Prostate gland (tissue), 2 donors: ENCODE data around the gene GPC5. TPM values are rescaled to one million over a fixed set of nuclear protein-coding genes. Genes with fewer than 3 reads are reported as not detected.
A peak's percentile ranks its signal among the peaks of the same experiment; 100 is the strongest.

Experiments used
- DNase-seq: peaks from one replicate; pipeline ENCODE4 v3.0.0-alpha.2; 2019; ENCODE audit warnings: low spot score
- H3K27ac ChIP-seq, 2 donors: fragments of 200-600 bp; sonication (generic); 2 replicates each; pipeline ENCODE4 v1.5.1; 2017 to 2019
- H3K27me3 ChIP-seq: fragments of 200-600 bp; sonication (generic); replicated peaks from 2 replicates; pipeline ENCODE4 v1.5.1; 2019; ENCODE audit not compliant: insufficient read depth
- H3K36me3 ChIP-seq, 2 donors: fragments of 200-600 bp; sonication (generic); 1 replicate in 1 of 2; 2 replicates in 1 of 2; pipeline versions ENCODE4 v1.5.1 to v1.8.1; 2017 to 2019
- H3K4me1 ChIP-seq: fragments of 200-600 bp; sonication (generic); replicated peaks from 2 replicates; pipeline ENCODE4 v1.5.1; 2019
- H3K4me3 ChIP-seq, 2 donors: fragments of 200-600 bp; sonication (generic); 2 replicates each; pipeline ENCODE4 v1.5.1; 2017 to 2019
- H3K9me3 ChIP-seq: fragments of 200-600 bp; sonication (generic); 2 replicates; pipeline ENCODE4 v1.5.1; 2017
- POLR2A ChIP-seq: fragments of 450-650 bp; IDR thresholded peaks from one replicate; pipeline ENCODE4 v1.6.1; 2016; ENCODE audit warnings: antibody characterized with exemption, mild to moderate bottlenecking
- POLR2AphosphoS5 ChIP-seq: sonication (generic); formaldehyde crosslinking; IDR thresholded peaks from one replicate; pipeline ENCODE4 v1.6.1; 2017; ENCODE audit warnings: antibody characterized with exemption
- WGBS: methylation state at CpG from one replicate; pipeline ENCODE4 v1.1.5; 2018; 5-methylcytosine and 5-hydroxymethylcytosine counted together
- intact Hi-C: fragments of 100-400 bp; cut with DNase I; formaldehyde crosslinking; loops from one replicate; pipeline ENCODE4 v1.14.2; 2022
- total RNA-seq, 2 donors: library from RNA; depleted of rRNA; stranded (reverse); fragments of >200 nt; gene quantifications; one replicate each; pipeline ENCODE4 v1.1.0, GENCODE V29; 2016
- TF ChIP-seq, protein P1 (sequence below), 4 experiments: fragments of 200-600 bp in 2 of 4; fragments of 450-650 bp in 2 of 4; sonication (generic) in 2 of 4; IDR thresholded peaks; 1 replicate in 3 of 4; 2 replicates in 1 of 4; pipeline ENCODE4 v1.5.1; 2016 to 2019; ENCODE audit warnings: antibody characterized with exemption in 4 of 4, mild to moderate bottlenecking in 2 of 4, moderate library complexity in 2 of 4

GPC5 gene
- total RNA-seq, 2 donors from 2014 or later = 0.23 to 35.0 TPM

DNA sequence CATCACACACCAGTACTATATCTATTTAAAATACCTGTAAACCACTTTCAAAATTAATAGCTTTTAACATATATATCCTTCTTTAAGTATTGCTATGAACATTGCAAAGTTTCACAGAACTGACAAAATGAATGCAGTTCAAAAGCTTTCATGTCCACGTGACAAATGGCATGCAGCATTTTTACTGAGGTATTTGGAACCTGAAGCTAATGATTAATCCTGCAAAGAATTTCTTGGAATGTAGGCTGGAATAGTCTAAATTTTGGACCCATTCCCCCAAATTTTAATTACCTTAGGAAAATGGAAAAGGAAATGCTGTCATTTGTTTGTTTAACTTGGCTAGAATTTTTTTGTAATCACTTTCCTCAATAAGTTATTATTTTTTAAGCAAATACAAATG, 1404.4 kb downstream of the GPC5 start:
- Histone ChIP-seq H3K27ac (no peak overlapping the region), H3K4me3 (no peak overlapping the region), H3K36me3 (no peaks in the 10 kb centered on the region), H3K4me1 (no peaks in the 10 kb centered on the region), H3K9me3 (no peaks in the 10 kb centered on the region), H3K27me3 (no peaks in the 10 kb centered on the region)
- WGBS = 35% methylated on average over 1 of the region's 1 CpG
- no peak for DNase-seq
- intact Hi-C loops = no loop called here
- TF ChIP-seq POLR2A (no peak), POLR2AphosphoS5 (no peak)
- TF ChIP-seq, protein P1, sequence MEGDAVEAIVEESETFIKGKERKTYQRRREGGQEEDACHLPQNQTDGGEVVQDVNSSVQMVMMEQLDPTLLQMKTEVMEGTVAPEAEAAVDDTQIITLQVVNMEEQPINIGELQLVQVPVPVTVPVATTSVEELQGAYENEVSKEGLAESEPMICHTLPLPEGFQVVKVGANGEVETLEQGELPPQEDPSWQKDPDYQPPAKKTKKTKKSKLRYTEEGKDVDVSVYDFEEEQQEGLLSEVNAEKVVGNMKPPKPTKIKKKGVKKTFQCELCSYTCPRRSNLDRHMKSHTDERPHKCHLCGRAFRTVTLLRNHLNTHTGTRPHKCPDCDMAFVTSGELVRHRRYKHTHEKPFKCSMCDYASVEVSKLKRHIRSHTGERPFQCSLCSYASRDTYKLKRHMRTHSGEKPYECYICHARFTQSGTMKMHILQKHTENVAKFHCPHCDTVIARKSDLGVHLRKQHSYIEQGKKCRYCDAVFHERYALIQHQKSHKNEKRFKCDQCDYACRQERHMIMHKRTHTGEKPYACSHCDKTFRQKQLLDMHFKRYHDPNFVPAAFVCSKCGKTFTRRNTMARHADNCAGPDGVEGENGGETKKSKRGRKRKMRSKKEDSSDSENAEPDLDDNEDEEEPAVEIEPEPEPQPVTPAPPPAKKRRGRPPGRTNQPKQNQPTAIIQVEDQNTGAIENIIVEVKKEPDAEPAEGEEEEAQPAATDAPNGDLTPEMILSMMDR (IDR thresholded peaks at IDR 0.05) = no peak

DNA sequence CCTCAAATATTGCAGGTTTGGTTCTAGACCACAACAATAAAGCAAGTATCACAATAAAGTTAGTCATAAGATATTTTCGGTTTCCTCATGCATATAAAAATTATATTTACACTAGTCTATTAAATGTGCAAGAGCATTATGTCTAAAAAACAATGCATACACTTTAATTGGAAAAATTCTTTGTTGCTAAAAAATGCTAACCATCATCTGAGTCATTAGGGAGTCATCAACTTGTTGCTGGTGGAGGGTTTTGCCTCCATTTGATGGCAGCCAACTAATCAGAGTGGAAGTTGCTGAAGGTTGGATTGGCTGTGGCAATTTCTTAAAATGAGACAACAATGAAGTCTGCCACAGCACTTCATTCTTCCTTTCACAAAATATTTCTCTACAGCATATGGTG, 1405.9 kb downstream of the GPC5 start:
- no peak overlapping the region for H3K4me3 ChIP-seq
- no peak overlapping the region for H3K27ac ChIP-seq
- 86% methylated on average over 1 of the region's 1 CpG for WGBS
- no peaks in the 10 kb centered on the region for H3K36me3 ChIP-seq
- TF ChIP-seq POLR2AphosphoS5 = no peak
- TF ChIP-seq POLR2A = no peak
- TF ChIP-seq, protein P1 (IDR thresholded peaks at IDR 0.05) = no peak
- DNase-seq = no peak
- intact Hi-C loops = no loop called here
- H3K4me1 ChIP-seq = no peaks in the 10 kb centered on the region
- no peaks in the 10 kb centered on the region for H3K27me3 ChIP-seq
- H3K9me3 ChIP-seq = no peaks in the 10 kb centered on the region

DNA sequence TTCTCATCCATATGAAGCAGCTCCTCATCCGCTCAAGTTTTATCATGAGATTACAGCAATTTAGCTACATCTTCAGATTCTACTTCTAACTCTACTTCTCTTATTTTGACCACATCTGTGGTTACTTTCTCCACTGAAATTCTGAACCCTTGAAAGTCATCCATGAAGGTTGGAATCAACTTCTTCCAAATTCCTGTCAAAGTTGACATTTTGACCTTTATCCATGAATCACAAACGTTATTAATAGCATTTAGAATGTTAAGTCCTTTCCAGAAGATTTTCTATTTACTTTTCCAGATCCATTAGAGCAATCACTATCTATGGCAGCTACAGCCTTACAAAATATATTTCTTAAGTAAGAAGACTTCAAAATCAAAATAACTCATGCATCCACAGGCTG, 1406.5 kb downstream of the GPC5 start:
- no peaks in the 10 kb centered on the region for H3K4me1 ChIP-seq
- H3K4me3 ChIP-seq = no peak overlapping the region

DNA sequence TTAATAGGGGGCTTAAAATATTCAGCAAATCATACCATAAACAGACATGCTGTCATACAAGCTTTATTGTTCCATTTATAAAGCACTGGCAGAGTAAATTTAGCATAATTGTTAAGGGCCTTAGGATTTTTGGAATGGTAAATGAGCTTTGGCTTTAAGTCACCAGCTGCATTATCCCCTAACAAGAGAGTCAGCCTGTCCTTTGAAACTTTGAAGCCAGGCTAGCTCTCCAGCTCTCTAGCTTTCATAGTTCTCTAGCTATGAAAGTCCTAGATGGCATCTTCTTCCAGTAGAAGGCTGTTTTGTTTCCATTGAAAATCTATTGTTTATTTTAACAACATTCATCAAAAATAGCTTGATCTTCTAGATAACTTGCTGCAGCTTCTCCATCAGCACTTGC, 1407.3 kb downstream of the GPC5 start:
- no peaks in the 10 kb centered on the region for H3K36me3 ChIP-seq
- H3K4me1 ChIP-seq = no peaks in the 10 kb centered on the region
- intact Hi-C loops = no loop called here
- TF ChIP-seq POLR2AphosphoS5 (no peak), POLR2A (no peak)
- TF ChIP-seq, protein P1 (IDR thresholded peaks at IDR 0.05) = no peak
- DNase-seq = no peak
- H3K9me3 ChIP-seq = no peaks in the 10 kb centered on the region
- H3K27ac ChIP-seq = peak overlapping the region in 1 of 2 donors; percentile 2
- H3K27me3 ChIP-seq = no peaks in the 10 kb centered on the region
- peak overlapping the region in 1 of 2 donors; percentile 2 for H3K4me3 ChIP-seq

More for the DNA sequence above, 1406.5 kb downstream of the GPC5 start:
- H3K27me3 ChIP-seq = no peaks in the 10 kb centered on the region
- WGBS = 30% methylated on average over 2 of the region's 2 CpGs
- H3K27ac ChIP-seq = no peak overlapping the region
- H3K9me3 ChIP-seq = no peaks in the 10 kb centered on the region
- intact Hi-C loops = no loop called here
- H3K36me3 ChIP-seq = no peaks in the 10 kb centered on the region
- DNase-seq = no peak
- TF ChIP-seq POLR2A = no peak
- no peak for TF ChIP-seq POLR2AphosphoS5
- TF ChIP-seq, protein P1 (IDR thresholded peaks at IDR 0.05) = no peak

DNA sequence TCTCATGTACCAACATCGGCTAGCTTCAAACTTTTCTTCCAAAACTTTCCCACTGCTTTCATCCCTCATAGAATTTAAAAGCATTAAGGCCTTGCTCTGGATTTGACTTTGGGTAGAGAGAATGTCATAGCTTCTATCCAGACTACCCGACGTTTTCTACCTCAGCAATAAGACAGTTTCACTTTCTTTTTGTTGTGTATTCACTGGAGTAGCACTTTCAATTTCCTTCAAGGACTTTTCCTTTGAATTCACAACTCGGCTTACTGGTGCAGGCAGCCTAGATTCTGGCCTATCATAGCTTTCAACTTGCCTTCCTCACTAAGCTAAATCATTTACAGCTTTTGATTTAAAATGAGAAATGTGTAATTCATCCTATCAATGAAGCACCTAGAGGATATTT, 1407.8 kb downstream of the GPC5 start:
- no peaks in the 10 kb centered on the region for H3K27me3 ChIP-seq
- peak overlapping the region in 1 of 2 donors; percentile 2 for H3K4me3 ChIP-seq
- no peak for DNase-seq
- WGBS = 29% methylated on average over 4 of the region's 4 CpGs
- H3K27ac ChIP-seq = peak overlapping the region in 1 of 2 donors; percentile 2
- no peaks in the 10 kb centered on the region for H3K36me3 ChIP-seq
- intact Hi-C loops = no loop called here
- TF ChIP-seq POLR2AphosphoS5 (no peak), POLR2A (no peak)
- TF ChIP-seq, protein P1 (IDR thresholded peaks at IDR 0.05) = no peak
- no peaks in the 10 kb centered on the region for H3K4me1 ChIP-seq
- H3K9me3 ChIP-seq = no peaks in the 10 kb centered on the region
